Gastrocnemius medialis (tissue), 4 donors: ENCODE data around the gene RAB6B. TPM values are rescaled to one million over a fixed set of nuclear protein-coding genes. Genes with fewer than 3 reads are reported as not detected.

Experiments
- ATAC-seq, 2 donors: fragments of 150-250 bp; one replicate each; pipeline ENCODE4 v1.9.1; 2016
- DNase-seq, 2 donors: peaks; one replicate each; pipeline ENCODE4 v3.0.0-alpha.2; 2019
- H3K27ac ChIP-seq, 4 donors: fragments of 200-600 bp; sonication (generic); 1 replicate in 1 of 4; 2 replicates in 3 of 4; pipeline ENCODE4 v1.5.1; 2016 to 2018; ENCODE audit warnings: mild to moderate bottlenecking in 2 of 4, moderate library complexity in 1 of 4
- H3K27me3 ChIP-seq, 3 donors: fragments of 200-600 bp; sonication (generic) in 2 of 3; 1 replicate in 1 of 3; 2 replicates in 2 of 3; pipeline versions ENCODE4 v1.5.1 to v1.6.0; 2016 to 2019; ENCODE audit warnings: mild to moderate bottlenecking in 1 of 3, moderate library complexity in 1 of 3
- H3K36me3 ChIP-seq, 2 donors: fragments of 200-600 bp; sonication (generic) in 1 of 2; one replicate each; pipeline ENCODE4 v1.5.1; 2017 to 2018
- H3K4me1 ChIP-seq, 2 donors: fragments of 200-600 bp; sonication (generic) in 1 of 2; one replicate each; pipeline ENCODE4 v1.5.1; 2016 to 2017; ENCODE audit warnings: mild to moderate bottlenecking in 2 of 2
- H3K4me3 ChIP-seq, 4 donors: fragments of 200-600 bp; sonication (generic) in 3 of 4; 1 replicate in 1 of 4; 2 replicates in 3 of 4; pipeline ENCODE4 v1.5.1; 2016 to 2019; ENCODE audit warnings: mild to moderate bottlenecking in 2 of 4
- H3K9me3 ChIP-seq, 3 donors: fragments of 200-600 bp; sonication (generic) in 2 of 3; 1 replicate in 1 of 3; 2 replicates in 2 of 3; pipeline ENCODE4 v1.5.1; 2016 to 2019
- POLR2A ChIP-seq, 2 donors: fragments of 450-650 bp; IDR thresholded peaks; one replicate each; pipeline ENCODE4 v1.6.1; 2017; ENCODE audit warnings: antibody characterized with exemption in 2 of 2, mild to moderate bottlenecking in 2 of 2, moderate library complexity in 2 of 2
- in situ Hi-C, 4 donors: fragments of 200-750 bp; cut with MboI; loops; one replicate each; pipeline versions ENCODE4 v1.15.0 to v1.8.0; 2017; ENCODE audit warnings: low sequenced_read_pairs in 4 of 4
- intact Hi-C: fragments of 100-400 bp; cut with DNase I; formaldehyde crosslinking; loops from one replicate; pipeline ENCODE4 v1.15.1; 2023; ENCODE audit warnings: low total_unique reads
- total RNA-seq, 4 donors: library from RNA; depleted of rRNA; stranded (reverse); fragments of >200 nt; gene quantifications; one replicate each; pipeline versions ENCODE4 v1.1.0 to v1.2.3, GENCODE V29; 2016
- TF ChIP-seq, protein P1 (sequence below), 5 experiments: fragments of 450-650 bp in 3 of 5; fragments of 200-600 bp in 2 of 5; sonication (generic) in 2 of 5; IDR thresholded peaks in 4 of 5; conservative IDR thresholded peaks in 1 of 5; 1 replicate in 4 of 5; 2 replicates in 1 of 5; pipeline ENCODE4 v1.5.1; 2016 to 2019; ENCODE audit warnings: antibody characterized with exemption in 5 of 5, mild to moderate bottlenecking in 3 of 5, moderate library complexity in 3 of 5

RAB6B gene
- total RNA-seq, result 1 to 10 TPM in 1 of 4 donors, under 1 TPM in 3; 0.31 to 1.1 (median 0.72) TPM

DNA sequence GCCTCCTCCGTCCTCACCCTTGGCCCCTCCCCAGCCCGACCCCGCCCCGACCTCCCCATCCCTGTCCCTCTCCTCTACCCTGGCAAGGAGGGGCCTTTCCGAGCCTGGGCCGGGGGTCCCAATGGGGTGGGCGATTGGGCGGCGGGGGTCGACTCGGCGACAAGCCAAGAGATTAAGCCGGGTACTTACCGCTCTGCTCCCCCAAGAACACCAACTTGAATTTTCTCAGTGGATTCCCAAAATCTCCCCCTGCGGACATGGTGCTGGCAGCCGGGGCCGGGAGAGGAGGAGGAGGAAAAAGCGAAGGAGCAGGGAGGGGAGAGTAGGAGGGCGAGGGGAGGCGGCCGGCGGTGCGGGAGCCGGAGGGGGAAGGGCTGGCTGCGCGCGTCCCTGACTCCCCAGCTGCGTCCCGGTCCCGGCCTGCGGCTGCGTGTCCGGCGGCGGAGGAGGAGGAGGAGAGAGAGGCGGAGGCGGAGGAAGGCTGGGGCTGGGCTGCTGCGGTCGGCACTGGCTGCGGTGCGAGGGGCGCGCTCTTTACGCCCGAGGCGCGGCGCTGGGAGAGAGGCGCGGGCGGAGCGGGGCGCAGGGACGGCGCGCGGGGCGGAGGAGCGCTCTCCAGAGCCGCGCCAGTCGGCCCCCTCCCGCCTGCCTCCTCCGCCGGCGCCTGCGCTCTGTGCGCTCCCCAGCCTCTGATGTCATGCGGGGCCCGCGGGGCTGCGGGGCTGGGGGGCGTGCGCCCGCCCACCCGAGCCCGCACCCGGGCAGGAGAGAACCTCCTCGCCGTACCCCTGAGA, at the start of gene RAB6B:
Gene RAB6B, minus strand, starts transcription at position 675 of the 794 bp plus-strand sequence. Its CDS starts 416 bp downstream, at position 259.
- peak within 1 kb of the TSS; percentile 60 to 78 (median 68) for H3K4me3 ChIP-seq
- no peaks in the 10 kb centered on the region for H3K4me1 ChIP-seq
- peaks cover 0 to 4% (median 0%) of the 10 kb centered on the region in 3 donors for H3K27me3 ChIP-seq
- intact Hi-C loops (no loop called here), in situ Hi-C loops (no loop called here)
- peak in 1 of 2 donors; percentile 25 for TF ChIP-seq POLR2A (IDR thresholded peaks at IDR 0.05)
- TF ChIP-seq, protein P1, sequence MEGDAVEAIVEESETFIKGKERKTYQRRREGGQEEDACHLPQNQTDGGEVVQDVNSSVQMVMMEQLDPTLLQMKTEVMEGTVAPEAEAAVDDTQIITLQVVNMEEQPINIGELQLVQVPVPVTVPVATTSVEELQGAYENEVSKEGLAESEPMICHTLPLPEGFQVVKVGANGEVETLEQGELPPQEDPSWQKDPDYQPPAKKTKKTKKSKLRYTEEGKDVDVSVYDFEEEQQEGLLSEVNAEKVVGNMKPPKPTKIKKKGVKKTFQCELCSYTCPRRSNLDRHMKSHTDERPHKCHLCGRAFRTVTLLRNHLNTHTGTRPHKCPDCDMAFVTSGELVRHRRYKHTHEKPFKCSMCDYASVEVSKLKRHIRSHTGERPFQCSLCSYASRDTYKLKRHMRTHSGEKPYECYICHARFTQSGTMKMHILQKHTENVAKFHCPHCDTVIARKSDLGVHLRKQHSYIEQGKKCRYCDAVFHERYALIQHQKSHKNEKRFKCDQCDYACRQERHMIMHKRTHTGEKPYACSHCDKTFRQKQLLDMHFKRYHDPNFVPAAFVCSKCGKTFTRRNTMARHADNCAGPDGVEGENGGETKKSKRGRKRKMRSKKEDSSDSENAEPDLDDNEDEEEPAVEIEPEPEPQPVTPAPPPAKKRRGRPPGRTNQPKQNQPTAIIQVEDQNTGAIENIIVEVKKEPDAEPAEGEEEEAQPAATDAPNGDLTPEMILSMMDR (IDR thresholded peaks at IDR 0.05 in 4 of 5, conservative IDR thresholded peaks at IDR 0.05 in 1 of 5), result no peak
- DNase-seq (no peak), ATAC-seq (peak; percentile 44 to 52)
- H3K36me3 ChIP-seq, result no peaks in the 10 kb centered on the region
- peak within 1 kb of the TSS in 2 of 4 donors; percentile 11 to 23 for H3K27ac ChIP-seq
- H3K9me3 ChIP-seq, result no peaks in the 10 kb centered on the region

DNA sequence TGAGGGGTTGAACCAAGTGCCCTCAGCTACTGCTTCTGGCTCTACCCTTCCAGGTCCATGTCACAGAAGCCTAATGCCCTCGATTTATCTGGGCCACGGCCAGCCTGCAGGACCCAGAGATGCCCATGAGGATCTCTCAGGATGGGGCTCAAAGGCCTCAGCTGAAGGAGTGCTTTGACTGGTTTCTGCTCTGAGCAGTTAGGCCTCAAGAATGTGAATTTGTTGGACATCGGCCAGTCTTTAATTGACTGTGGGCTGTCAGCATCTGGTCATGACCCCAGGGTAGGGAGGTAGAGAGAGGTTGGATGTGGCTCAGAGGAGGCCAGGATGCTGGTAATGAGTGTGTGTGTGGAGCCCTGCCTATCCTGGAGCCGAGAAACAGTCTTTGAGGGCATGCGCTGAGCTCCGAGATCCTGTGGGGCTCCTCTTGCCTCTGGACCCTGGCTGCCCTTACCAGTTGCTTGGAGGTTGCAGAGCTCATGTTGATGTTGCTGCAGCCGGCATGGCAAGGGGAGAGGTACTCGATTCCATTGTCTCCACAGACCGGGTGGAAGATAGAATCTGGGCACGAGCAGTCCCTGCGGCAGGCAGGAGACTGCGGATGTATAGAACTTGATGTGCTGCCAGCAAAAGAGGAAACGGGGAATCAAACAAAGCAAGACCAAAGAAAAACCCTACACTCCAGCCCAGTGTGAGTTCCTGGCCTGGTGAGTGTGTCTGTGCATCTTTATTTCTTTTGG, 49.1 kb upstream of the RAB6B start:
- in situ Hi-C loops, result no loop called here

DNA sequence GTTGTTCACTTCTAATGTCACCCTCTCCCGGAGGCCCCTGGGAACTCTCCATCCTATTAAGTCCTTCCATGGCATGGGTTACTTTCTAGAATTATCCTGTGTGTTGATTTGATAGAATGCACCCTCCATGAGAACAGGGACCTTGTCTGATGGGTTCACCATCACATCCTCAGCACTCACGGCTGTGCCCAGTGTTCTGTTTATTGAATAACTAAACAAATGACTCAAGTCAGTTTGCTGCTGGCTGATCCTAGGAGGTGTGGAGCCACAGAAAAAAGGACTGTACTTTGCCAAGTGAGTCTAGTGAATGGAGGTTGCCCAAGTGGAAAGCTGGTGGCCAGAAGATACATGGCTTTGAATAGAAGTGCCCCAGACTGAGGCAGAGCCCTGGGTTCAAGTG, 48.5 kb upstream of the RAB6B start:
- Histone ChIP-seq H3K36me3 (no peaks in the 10 kb centered on the region), H3K4me1 (peaks cover 36 to 50% of the 10 kb centered on the region in 2 donors), H3K4me3 (no peak overlapping the region), H3K9me3 (no peaks in the 10 kb centered on the region), H3K27ac (peak overlapping the region in 3 of 4 donors; percentile 53 to 65 (median 63)), H3K27me3 (no peaks in the 10 kb centered on the region)
- DNase-seq (no peak), ATAC-seq (no peak)
- no peak for TF ChIP-seq POLR2A (IDR thresholded peaks at IDR 0.05)
- intact Hi-C loops, result no loop called here
- in situ Hi-C loops, result no loop called here

More for the DNA sequence above, 49.1 kb upstream of the RAB6B start:
- Histone ChIP-seq H3K4me3 (no peak overlapping the region), H3K4me1 (peaks cover 36 to 50% of the 10 kb centered on the region in 2 donors), H3K36me3 (no peaks in the 10 kb centered on the region), H3K9me3 (no peaks in the 10 kb centered on the region), H3K27me3 (no peaks in the 10 kb centered on the region), H3K27ac (peak overlapping the region in 3 of 4 donors; percentile 53 to 67 (median 65))
- intact Hi-C loops, result no loop called here
- TF ChIP-seq, protein P1 (IDR thresholded peaks at IDR 0.05 in 4 of 5, conservative IDR thresholded peaks at IDR 0.05 in 1 of 5), result no peak
- no peak for TF ChIP-seq POLR2A (IDR thresholded peaks at IDR 0.05)
- ATAC-seq (peak; percentile 37 to 51), DNase-seq (peak in 1 of 2 donors; percentile 12)

DNA sequence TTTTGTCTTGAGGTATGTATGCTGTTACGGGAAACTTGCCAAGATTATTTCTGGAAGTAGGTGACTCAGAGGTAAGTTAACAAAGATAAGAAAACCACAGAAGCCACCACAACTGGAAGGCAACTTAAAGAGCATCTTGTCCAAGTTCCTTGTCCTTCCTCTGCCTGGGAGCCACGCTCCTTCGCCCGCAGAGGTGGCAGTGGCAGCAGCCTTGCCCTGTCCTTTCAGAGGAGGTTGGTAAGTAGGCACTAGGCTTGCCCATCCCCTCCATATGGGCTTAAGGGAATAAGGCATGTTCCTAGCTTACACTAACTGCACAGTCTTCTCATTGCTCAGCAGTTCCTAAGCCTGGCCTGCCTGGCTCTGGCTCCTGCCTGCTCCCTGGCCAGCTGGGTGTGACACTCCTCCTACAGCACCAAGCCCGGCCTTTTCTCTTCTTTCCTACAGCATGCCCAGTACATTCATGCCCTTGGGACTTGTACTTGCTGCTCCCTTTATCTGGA, 48.0 kb upstream of the RAB6B start:
- DNase-seq, result no peak
- no peak overlapping the region for H3K4me3 ChIP-seq
- no peaks in the 10 kb centered on the region for H3K9me3 ChIP-seq
- in situ Hi-C loops, result no loop called here
- H3K36me3 ChIP-seq, result no peaks in the 10 kb centered on the region
- no peak for ATAC-seq
- H3K27me3 ChIP-seq, result no peaks in the 10 kb centered on the region
- H3K4me1 ChIP-seq, result peaks cover 36 to 50% of the 10 kb centered on the region in 2 donors
- H3K27ac ChIP-seq, result peak overlapping the region in 2 of 4 donors; percentile 63 to 65
- TF ChIP-seq, protein P1 (IDR thresholded peaks at IDR 0.05 in 4 of 5, conservative IDR thresholded peaks at IDR 0.05 in 1 of 5), result no peak
- no peak for TF ChIP-seq POLR2A (IDR thresholded peaks at IDR 0.05)
- intact Hi-C loops, result no loop called here
